SK-N-SH (cell line): ENCODE measurements around the gene TMEM209. TPM values are rescaled to one million over a fixed set of nuclear protein-coding genes. Genes with fewer than 3 reads are reported as not detected.

ENCODE experiments used
- CTCF ChIA-PET: fragments of 300-600, 350-600 bp; formaldehyde crosslinking; extraction: SDS; loops from one replicate; lab custom pipeline; 2021; lab: Yijun Ruan, JAX
- POLR2A ChIA-PET: fragments of 350-600 bp; sonication (Branson Sonifier 250); formaldehyde crosslinking; extraction: SDS; loops from one replicate; lab custom pipeline; 2020; ENCODE audit warnings: antibody characterized with exemption, inconsistent platforms; lab: Yijun Ruan, JAX
- DNase-seq: peaks from one replicate; pipeline ENCODE4 v3.0.0; 2012
- H2AFZ ChIP-seq: fragments of 200-600 bp; sonication (generic); 2 replicates; pipeline ENCODE4 v1.8.1; 2016; ENCODE audit warnings: antibody characterized with exemption, mild to moderate bottlenecking, low read depth
- H3F3A ChIP-seq: fragments of 200-600 bp; sonication (generic); replicated peaks from 2 replicates; pipeline ENCODE3; 2016; ENCODE audit warnings: antibody characterized with exemption, mild to moderate bottlenecking; ENCODE audit not compliant: insufficient read depth
- H3K27ac ChIP-seq, 2 experiments: fragments of 200-500 bp in 1 of 2; fragments of 200-600 bp in 1 of 2; sonication (Bioruptor generic) in 1 of 2; sonication (generic), shearing (Covaris generic) in 1 of 2; 2 replicates each; pipeline versions ENCODE4 v1.5.1 to v1.6.1; 2014 to 2016; ENCODE audit warnings: low read depth in 2 of 2, inconsistent platforms in 1 of 2, low read length in 1 of 2, mild to moderate bottlenecking in 1 of 2, mixed read lengths in 1 of 2
- H3K27me3 ChIP-seq: fragments of 200-600 bp; sonication (generic), shearing (Covaris generic); 2 replicates; pipeline ENCODE4 v1.6.1; 2016; ENCODE audit warnings: mixed run types; ENCODE audit not compliant: insufficient read depth
- H3K36me3 ChIP-seq, 2 experiments: fragments of 200-500 bp in 1 of 2; fragments of 200-600 bp in 1 of 2; sonication (Bioruptor generic) in 1 of 2; sonication (generic) in 1 of 2; replicated peaks in 1 of 2; 2 replicates each; pipeline versions ENCODE3 to v1.5.1; 2014 to 2016; ENCODE audit warnings: low read length in 1 of 2, mild to moderate bottlenecking in 1 of 2; ENCODE audit not compliant: insufficient read depth in 2 of 2, control insufficient read depth in 1 of 2
- H3K4me1 ChIP-seq, 2 experiments: fragments of 200-500 bp in 1 of 2; fragments of 200-600 bp in 1 of 2; sonication (Bioruptor generic) in 1 of 2; sonication (generic), shearing (Covaris generic) in 1 of 2; 2 replicates each; pipeline versions ENCODE4 v1.5.1 to v1.6.1; 2014 to 2016; ENCODE audit warnings: low read depth in 1 of 2, low read length in 1 of 2, mixed run types in 1 of 2; ENCODE audit not compliant: insufficient read depth in 2 of 2, control insufficient read depth in 1 of 2
- H3K4me2 ChIP-seq: fragments of 200-600 bp; sonication (generic), shearing (Covaris generic); 2 replicates; pipeline ENCODE4 v1.6.1; 2017; ENCODE audit warnings: mixed run types
- H3K4me3 ChIP-seq, 2 experiments: fragments of 200-500 bp in 1 of 2; fragments of 200-600 bp in 1 of 2; sonication (Bioruptor generic) in 1 of 2; sonication (generic), shearing (Covaris generic) in 1 of 2; 2 replicates each; pipeline versions ENCODE4 v1.5.1 to v1.8.1; 2014 to 2016; ENCODE audit warnings: low read depth in 2 of 2, inconsistent platforms in 1 of 2, low read length in 1 of 2, mild to moderate bottlenecking in 1 of 2, mixed read lengths in 1 of 2, moderate library complexity in 1 of 2
- H3K79me2 ChIP-seq: fragments of 200-600 bp; sonication (generic); 2 replicates; pipeline ENCODE4 v1.8.1; 2017; ENCODE audit warnings: mild to moderate bottlenecking; ENCODE audit not compliant: insufficient read depth
- H3K9ac ChIP-seq: fragments of 200-600 bp; sonication (generic); 2 replicates; pipeline ENCODE4 v1.6.1; 2017; ENCODE audit warnings: mixed run types
- H3K9me2 ChIP-seq: fragments of 200-600 bp; sonication (generic); 2 replicates; pipeline ENCODE4 v1.6.1; 2017; ENCODE audit warnings: mixed run types
- H3K9me3 ChIP-seq: fragments of 200-600 bp; sonication (generic); 2 replicates; pipeline ENCODE4 v1.6.1; 2017; ENCODE audit warnings: mixed run types, mild to moderate bottlenecking, moderate library complexity
- H4K20me1 ChIP-seq: fragments of 200-600 bp; sonication (generic); 2 replicates; pipeline ENCODE4 v1.6.1; 2017; ENCODE audit warnings: mild to moderate bottlenecking, mixed run types; ENCODE audit not compliant: insufficient read depth
- CHD2 ChIP-seq: fragments of 150-350 bp; IDR thresholded peaks from 2 replicates; pipeline ENCODE4 v1.6.1; 2018; ENCODE audit warnings: low read length; ENCODE audit not compliant: partially characterized antibody
- CTCF ChIP-seq: fragments of 200-600 bp; sonication (generic); IDR thresholded peaks from 2 replicates; pipeline ENCODE4 v1.6.1; 2017; ENCODE audit warnings: antibody characterized with exemption, mild to moderate bottlenecking, moderate library complexity
- EP300 ChIP-seq, 2 experiments: IDR thresholded peaks; 2 replicates each; pipeline versions ENCODE4 v1.4.0 to v1.6.1; 2012; ENCODE audit warnings: borderline replicate concordance in 1 of 2, low read depth in 1 of 2, low read length in 1 of 2
- GABPA ChIP-seq: IDR thresholded peaks from 2 replicates; pipeline ENCODE4 v1.4.0; 2012; ENCODE audit warnings: low read depth, mild to moderate bottlenecking
- MXI1 ChIP-seq: IDR thresholded peaks from 2 replicates; pipeline ENCODE4 v1.6.1; 2012; ENCODE audit warnings: mild to moderate bottlenecking, low read depth, low read length, improper control_type of control experiment
- NRF1 ChIP-seq: IDR thresholded peaks from 2 replicates; pipeline ENCODE4 v1.6.1; 2012; ENCODE audit warnings: low read depth, mild to moderate bottlenecking, low read length
- SIN3A ChIP-seq: IDR thresholded peaks from 2 replicates; pipeline ENCODE4 v1.6.1; 2012; ENCODE audit warnings: low read depth, mild to moderate bottlenecking, low read length, moderate library complexity, borderline replicate concordance
- SMC3 ChIP-seq: IDR thresholded peaks from 2 replicates; pipeline ENCODE4 v1.6.1; 2012; ENCODE audit warnings: low read depth, low read length, improper control_type of control experiment
- TAF1 ChIP-seq: IDR thresholded peaks from 2 replicates; pipeline ENCODE4 v1.6.1; 2012; ENCODE audit warnings: low read depth, mild to moderate bottlenecking, low read length, moderate library complexity, borderline replicate concordance
- WGBS: methylation state at CpG from one replicate; pipeline ENCODE4 v1.1.6; 2017; ENCODE audit warnings: low lambda C conversion rate; 5-methylcytosine and 5-hydroxymethylcytosine counted together
- polyA plus RNA-seq, 3 experiments: library from polyadenylated mRNA; depleted of rRNA; stranded (reverse); fragments of >200 nt; gene quantifications; 2 replicates each; pipeline ENCODE4 v1.2.3, GENCODE V29; 2012
- TF ChIP-seq, protein P1 (sequence below): IDR thresholded peaks from 2 replicates; pipeline ENCODE4 v1.4.0; 2012; ENCODE audit warnings: low read depth, borderline replicate concordance
- TF ChIP-seq, protein P2 (sequence below): IDR thresholded peaks from 2 replicates; pipeline ENCODE4 v1.4.0; 2012; ENCODE audit warnings: low read depth, borderline replicate concordance
- TF ChIP-seq, protein P3 (sequence below): fragments of 150-350 bp; IDR thresholded peaks from 2 replicates; pipeline ENCODE4 v1.6.1; 2017; ENCODE audit warnings: antibody characterized with exemption, low read length, low read depth, borderline replicate concordance
- TF ChIP-seq, protein P4 (sequence below): fragments of 150-350 bp; IDR thresholded peaks from 2 replicates; pipeline ENCODE4 v1.6.1; 2016; ENCODE audit warnings: mild to moderate bottlenecking, low read depth, low read length

TMEM209 gene
- polyA plus RNA-seq, 1 of the 3 experiments (the other 2 are of a cell fraction), result 14.9 TPM

- TF ChIP-seq, protein P1, sequence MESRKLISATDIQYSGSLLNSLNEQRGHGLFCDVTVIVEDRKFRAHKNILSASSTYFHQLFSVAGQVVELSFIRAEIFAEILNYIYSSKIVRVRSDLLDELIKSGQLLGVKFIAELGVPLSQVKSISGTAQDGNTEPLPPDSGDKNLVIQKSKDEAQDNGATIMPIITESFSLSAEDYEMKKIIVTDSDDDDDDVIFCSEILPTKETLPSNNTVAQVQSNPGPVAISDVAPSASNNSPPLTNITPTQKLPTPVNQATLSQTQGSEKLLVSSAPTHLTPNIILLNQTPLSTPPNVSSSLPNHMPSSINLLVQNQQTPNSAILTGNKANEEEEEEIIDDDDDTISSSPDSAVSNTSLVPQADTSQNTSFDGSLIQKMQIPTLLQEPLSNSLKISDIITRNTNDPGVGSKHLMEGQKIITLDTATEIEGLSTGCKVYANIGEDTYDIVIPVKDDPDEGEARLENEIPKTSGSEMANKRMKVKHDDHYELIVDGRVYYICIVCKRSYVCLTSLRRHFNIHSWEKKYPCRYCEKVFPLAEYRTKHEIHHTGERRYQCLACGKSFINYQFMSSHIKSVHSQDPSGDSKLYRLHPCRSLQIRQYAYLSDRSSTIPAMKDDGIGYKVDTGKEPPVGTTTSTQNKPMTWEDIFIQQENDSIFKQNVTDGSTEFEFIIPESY, result no peak
- TF ChIP-seq EP300 (IDR thresholded peaks at IDR 0.05; ENCODE audit: borderline replicate concordance in 1 of 2, low read depth in 1 of 2, low read length in 1 of 2) (no peak), CHD2 (no peak), MXI1 (no peak)
Observed at GRCh38 chr7:130133029-130133782, 72.0 kb downstream of the TMEM209 start (continued).

DNA sequence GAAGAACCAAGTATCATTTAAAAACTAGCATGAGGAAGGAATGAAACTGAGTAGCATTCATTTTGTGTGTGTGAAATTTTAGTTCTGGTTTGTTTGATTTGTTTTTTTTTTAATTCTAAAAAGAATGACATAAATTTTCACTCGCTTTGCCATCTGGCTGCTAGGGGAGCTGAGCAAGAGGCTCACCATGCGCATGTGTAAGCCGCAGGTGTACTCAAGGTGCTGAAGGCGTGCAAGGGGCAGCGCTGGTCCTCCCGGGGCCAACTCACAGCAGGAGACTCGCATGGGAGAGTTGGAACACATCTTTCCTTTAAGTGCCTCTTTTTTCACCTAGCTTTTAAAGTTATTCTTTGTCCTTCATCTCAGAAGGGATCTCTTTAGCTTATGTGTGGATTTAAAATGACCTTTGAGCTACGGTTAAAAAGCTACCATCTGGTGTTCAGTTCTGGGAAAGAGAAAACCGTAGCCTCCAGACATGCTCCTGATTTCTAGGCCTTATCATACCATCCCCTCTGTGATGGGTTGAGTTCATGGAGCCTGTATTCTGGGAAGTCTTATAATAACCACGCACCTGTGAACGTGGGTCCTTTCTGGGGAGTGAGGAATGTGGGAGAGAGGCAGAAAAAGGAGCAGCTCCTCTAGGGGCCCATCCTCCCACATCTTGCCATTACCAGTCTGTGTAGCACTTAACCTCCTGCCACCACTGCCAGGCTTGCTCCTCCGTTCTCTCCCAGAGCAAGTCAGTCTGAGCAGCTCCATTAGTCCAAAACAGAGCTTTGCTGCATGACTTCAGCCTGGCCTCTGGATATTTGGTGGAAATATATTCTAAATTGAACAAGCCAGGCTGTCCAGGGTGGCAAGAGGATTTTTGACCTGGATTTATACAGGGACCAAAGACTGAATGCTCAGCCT is 73.0 kb downstream of the TMEM209 start:
- TF ChIP-seq, protein P2, sequence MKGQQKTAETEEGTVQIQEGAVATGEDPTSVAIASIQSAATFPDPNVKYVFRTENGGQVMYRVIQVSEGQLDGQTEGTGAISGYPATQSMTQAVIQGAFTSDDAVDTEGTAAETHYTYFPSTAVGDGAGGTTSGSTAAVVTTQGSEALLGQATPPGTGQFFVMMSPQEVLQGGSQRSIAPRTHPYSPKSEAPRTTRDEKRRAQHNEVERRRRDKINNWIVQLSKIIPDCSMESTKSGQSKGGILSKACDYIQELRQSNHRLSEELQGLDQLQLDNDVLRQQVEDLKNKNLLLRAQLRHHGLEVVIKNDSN, result no peak
- Histone ChIP-seq H2AFZ (no peak overlapping the region), H3K9ac (no peak overlapping the region), H3K9me2 (no peaks in the 10 kb centered on the region), H3K27me3 (no peaks in the 10 kb centered on the region), H3K4me3 (no peak overlapping the region), H3K27ac (no peak overlapping the region), H3K9me3 (no peaks in the 10 kb centered on the region), H3K4me1 (peaks cover 4 to 23% of the 10 kb centered on the region in 2 experiments; a peak in 3 of 4 replicates), H4K20me1 (no peaks in the 10 kb centered on the region), H3K4me2 (no peak overlapping the region), H3F3A (peaks cover 8% of the 10 kb centered on the region), H3K79me2 (no peaks in the 10 kb centered on the region), H3K36me3 (peaks cover 64 to 75% of the 10 kb centered on the region in 2 experiments)
- DNase-seq, result no peak
- 96% methylated on average over 12 of the region's 12 CpGs for WGBS
- ChIA-PET CTCF (interaction anchor here (1.1 kb wide), 1 partner anchor 11 kb away, joined by 3 read pairs; no protein-coding TSS in a partner anchor), POLR2A (no interaction called here)

GRCh38 chr7:130131191-130131834 is 73.9 kb downstream of the TMEM209 start:
- peaks cover 16% of the 10 kb centered on the region for H3F3A ChIP-seq
- no peak overlapping the region for H3K27ac ChIP-seq
- no peaks in the 10 kb centered on the region for H3K79me2 ChIP-seq
- CTCF ChIA-PET, result interaction anchor here (0.6 kb wide), 1 partner anchor 23 kb away, joined by 3 read pairs; no protein-coding TSS in a partner anchor
- no peak overlapping the region for H3K9ac ChIP-seq
- peaks cover 6 to 23% of the 10 kb centered on the region in 2 experiments; a peak in 3 of 4 replicates for H3K4me1 ChIP-seq
- H2AFZ ChIP-seq, result no peak overlapping the region
- H3K36me3 ChIP-seq, result peaks cover 66 to 69% of the 10 kb centered on the region in 2 experiments
- POLR2A ChIA-PET, result no interaction called here
- no peak overlapping the region for H3K4me3 ChIP-seq
- WGBS, result 97% methylated on average over 6 of the region's 6 CpGs
- no peak overlapping the region for H3K4me2 ChIP-seq
- no peaks in the 10 kb centered on the region for H3K27me3 ChIP-seq
- H4K20me1 ChIP-seq, result no peaks in the 10 kb centered on the region
- DNase-seq, result no peak
- no peaks in the 10 kb centered on the region for H3K9me2 ChIP-seq
- no peaks in the 10 kb centered on the region for H3K9me3 ChIP-seq
- TF ChIP-seq GABPA, result no peak
- TF ChIP-seq MXI1, result no peak
- TF ChIP-seq, protein P3, sequence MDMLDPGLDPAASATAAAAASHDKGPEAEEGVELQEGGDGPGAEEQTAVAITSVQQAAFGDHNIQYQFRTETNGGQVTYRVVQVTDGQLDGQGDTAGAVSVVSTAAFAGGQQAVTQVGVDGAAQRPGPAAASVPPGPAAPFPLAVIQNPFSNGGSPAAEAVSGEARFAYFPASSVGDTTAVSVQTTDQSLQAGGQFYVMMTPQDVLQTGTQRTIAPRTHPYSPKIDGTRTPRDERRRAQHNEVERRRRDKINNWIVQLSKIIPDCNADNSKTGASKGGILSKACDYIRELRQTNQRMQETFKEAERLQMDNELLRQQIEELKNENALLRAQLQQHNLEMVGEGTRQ, result no peak
- no peak for TF ChIP-seq SMC3
- TF ChIP-seq SIN3A, result no peak
- TF ChIP-seq CTCF, result no peak
- no peak for TF ChIP-seq NRF1
- TF ChIP-seq, protein P4, sequence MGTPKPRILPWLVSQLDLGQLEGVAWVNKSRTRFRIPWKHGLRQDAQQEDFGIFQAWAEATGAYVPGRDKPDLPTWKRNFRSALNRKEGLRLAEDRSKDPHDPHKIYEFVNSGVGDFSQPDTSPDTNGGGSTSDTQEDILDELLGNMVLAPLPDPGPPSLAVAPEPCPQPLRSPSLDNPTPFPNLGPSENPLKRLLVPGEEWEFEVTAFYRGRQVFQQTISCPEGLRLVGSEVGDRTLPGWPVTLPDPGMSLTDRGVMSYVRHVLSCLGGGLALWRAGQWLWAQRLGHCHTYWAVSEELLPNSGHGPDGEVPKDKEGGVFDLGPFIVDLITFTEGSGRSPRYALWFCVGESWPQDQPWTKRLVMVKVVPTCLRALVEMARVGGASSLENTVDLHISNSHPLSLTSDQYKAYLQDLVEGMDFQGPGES, result no peak
- no peak for TF ChIP-seq TAF1
